Panc1 (cell line): ENCODE data around the gene FCN2. TPM values are rescaled to one million over a fixed set of nuclear protein-coding genes. Genes with fewer than 3 reads are reported as not detected.

Source experiments
- ATAC-seq: fragments of 200-7000 bp; cut with Tn5 transposase; 2 replicates; pipeline ENCODE4 v1.9.1; 2020; ENCODE audit warnings: mild to moderate bottlenecking, moderate library complexity
- BruUV-seq: library from RNA; stranded (reverse); fragments of 400-500 nt; replicated peaks from 2 replicates; lab custom pipeline; 2021; lab: Mats Ljungman, UMichigan
- CTCF ChIA-PET: fragments of 300-600 bp; sonication (Branson Sonifier 250); formaldehyde crosslinking; loops from one replicate; lab custom pipeline; 2022; ENCODE audit warnings: antibody characterized with exemption; lab: Charles Lee
- POLR2A ChIA-PET: fragments of 300-600 bp; sonication (Branson Sonifier 250); formaldehyde crosslinking; loops from one replicate; lab custom pipeline; 2022; ENCODE audit warnings: antibody characterized with exemption; lab: Charles Lee
- DNase-seq: peaks from one replicate; pipeline ENCODE4 v3.0.0-alpha.2; 2010; ENCODE audit warnings: low read depth, low spot score
- H3K27ac ChIP-seq: 2 replicates; pipeline ENCODE4 v1.5.1; 2011; ENCODE audit warnings: mild to moderate bottlenecking, low read length, inconsistent platforms
- H3K27me3 ChIP-seq: fragments of 200-500 bp; sonication (Bioruptor generic); 2 replicates; pipeline ENCODE4 v1.6.0; 2014; ENCODE audit warnings: low read length, inconsistent platforms; ENCODE audit not compliant: control insufficient read depth, insufficient read depth
- H3K36me3 ChIP-seq: fragments of 200-500 bp; sonication (Bioruptor generic); 2 replicates; pipeline ENCODE4 v1.5.1; 2014; ENCODE audit warnings: inconsistent platforms, mild to moderate bottlenecking, low read length, moderate library complexity; ENCODE audit not compliant: control insufficient read depth, insufficient read depth
- H3K4me1 ChIP-seq: 2 replicates; pipeline ENCODE4 v1.5.1; 2011; ENCODE audit warnings: inconsistent platforms, mild to moderate bottlenecking, low read length, moderate library complexity; ENCODE audit not compliant: control insufficient read depth, insufficient read depth
- H3K4me3 ChIP-seq, 2 experiments: 2 replicates each; pipeline ENCODE4 v1.5.1; 2011 to 2012; ENCODE audit warnings: low read depth in 2 of 2, low read length in 2 of 2, mild to moderate bottlenecking in 2 of 2, inconsistent platforms in 1 of 2, moderate library complexity in 1 of 2
- H3K9me3 ChIP-seq: fragments of 200-500 bp; sonication (Bioruptor generic); 2 replicates; pipeline ENCODE4 v1.5.1; 2014; ENCODE audit warnings: low read depth, mild to moderate bottlenecking, inconsistent platforms, low read length, moderate library complexity; ENCODE audit not compliant: control insufficient read depth, insufficient read depth
- CTCF ChIP-seq: fragments of 450-650 bp; IDR thresholded peaks from 2 replicates; pipeline ENCODE4 v1.5.1; 2017; ENCODE audit warnings: mild to moderate bottlenecking
- POLR2AphosphoS5 ChIP-seq: IDR thresholded peaks from 2 replicates; pipeline ENCODE4 v1.6.1; 2012; ENCODE audit warnings: mild to moderate bottlenecking, low read depth, low read length, moderate library complexity
- REST ChIP-seq, 2 experiments: IDR thresholded peaks; 2 replicates each; pipeline ENCODE4 v1.6.1; 2011 to 2012; ENCODE audit warnings: low read depth in 2 of 2, control low read depth in 1 of 2, low read length in 1 of 2, mild to moderate bottlenecking in 1 of 2, moderate library complexity in 1 of 2; ENCODE audit not compliant: insufficient read depth in 1 of 2
- SIN3A ChIP-seq: IDR thresholded peaks from 2 replicates; pipeline ENCODE4 v1.6.1; 2012; ENCODE audit warnings: low read depth, mild to moderate bottlenecking, low read length, moderate library complexity, borderline replicate concordance; ENCODE audit not compliant: insufficient read depth
- TCF7L2 ChIP-seq: IDR thresholded peaks from 2 replicates; pipeline ENCODE4 v1.6.1; 2011; ENCODE audit warnings: mild to moderate bottlenecking, low read depth, low read length, inconsistent platforms
- in situ Hi-C: cut with HindIII; loops from 2 replicates; pipeline ENCODE4 v1.10.0; 2016; ENCODE audit warnings: low sequenced_read_pairs, low pct_unique_long_range_greater_than_20kb
- intact Hi-C: fragments of 100-400 bp; cut with micrococcal nuclease; formaldehyde crosslinking; loops from one replicate; pipeline ENCODE4 v1.10.0; 2022; ENCODE audit not compliant: unreplicated experiment
- total RNA-seq: library from RNA; stranded (reverse); gene quantifications from one replicate; pipeline ENCODE4 v1.2.1, GENCODE V29; 2021; ENCODE audit not compliant: unreplicated experiment

Gene FCN2
- total RNA-seq, 1 experiment from 2014 or later: not detected

GRCh38 chr9:134885001-134885678 is 4.5 kb downstream of the FCN2 start:
- ChIA-PET POLR2A (no interaction called here), CTCF (no interaction called here)
- no peak for TF ChIP-seq TCF7L2
- TF ChIP-seq POLR2AphosphoS5: no peak
- no peak for TF ChIP-seq CTCF
- TF ChIP-seq SIN3A: no peak
- TF ChIP-seq REST (IDR thresholded peaks at IDR 0.05; ENCODE audit: insufficient read depth in 1 of 2, low read depth in 2 of 2, low read length in 1 of 2): no peak
- Histone ChIP-seq H3K27me3 (no peaks in the 10 kb centered on the region; the same call in 1 of the 2 replicates), H3K9me3 (no peaks in the 10 kb centered on the region), H3K4me3 (no peak overlapping the region), H3K27ac (no peak overlapping the region), H3K36me3 (no peaks in the 10 kb centered on the region), H3K4me1 (no peaks in the 10 kb centered on the region)
- in situ Hi-C loops: no loop called here
- ATAC-seq (no peak), DNase-seq (no peak)
- intact Hi-C loops: no loop called here
- no TSS peak for BruUV-seq

GRCh38 chr9:134885679-134886412 is 5.2 kb downstream of the FCN2 start:
- no TSS peak for BruUV-seq
- no peak for ATAC-seq
- POLR2A ChIA-PET: no interaction called here

More at GRCh38 chr9:134885679-134886412, 5.2 kb downstream of the FCN2 start:
- no peaks in the 10 kb centered on the region for H3K9me3 ChIP-seq
- H3K27me3 ChIP-seq: no peaks in the 10 kb centered on the region; the same call in 1 of the 2 replicates
- H3K4me3 ChIP-seq: no peak overlapping the region
- in situ Hi-C loops (no loop called here), intact Hi-C loops (no loop called here)
- no peak for DNase-seq
- TF ChIP-seq REST (IDR thresholded peaks at IDR 0.05; ENCODE audit: insufficient read depth in 1 of 2, low read depth in 2 of 2, low read length in 1 of 2) (no peak), TCF7L2 (no peak), CTCF (no peak), POLR2AphosphoS5 (no peak), SIN3A (no peak)
- H3K27ac ChIP-seq: no peak overlapping the region
- no peaks in the 10 kb centered on the region for H3K36me3 ChIP-seq
- H3K4me1 ChIP-seq: no peaks in the 10 kb centered on the region
- CTCF ChIA-PET: no interaction called here
